Neural crest cell (in vitro differentiated cells): Measurements from ENCODE around the gene BTD. TPM values are rescaled to one million over a fixed set of nuclear protein-coding genes. Genes with fewer than 3 reads are reported as not detected.
"Not testable (repeated sequence)": the region's sequence is repeated elsewhere in the genome, so short reads cannot be mapped to it uniquely, and the experiment has no call there.

Source experiments
- DNase-seq: peaks from one replicate; pipeline ENCODE4 v3.0.0; 2021; ENCODE audit warnings: low read depth, mixed read lengths, low spot score
- H3K27ac Mint-ChIP-seq: one replicate; pipeline ENCODE4 v1.8.0; 2021; ENCODE audit warnings: mild to moderate bottlenecking, mixed read lengths; ENCODE audit not compliant: unreplicated experiment
- H3K27me3 Mint-ChIP-seq: 2 replicates; pipeline ENCODE4 v1.8.0; 2021; ENCODE audit warnings: low read depth, mild to moderate bottlenecking, mixed read lengths
- H3K36me3 Mint-ChIP-seq: 2 replicates; pipeline ENCODE4 v1.8.0; 2021; ENCODE audit warnings: low read depth, mild to moderate bottlenecking, mixed read lengths
- H3K4me1 Mint-ChIP-seq: 2 replicates; pipeline ENCODE4 v1.8.0; 2021; ENCODE audit warnings: mixed read lengths
- H3K4me3 Mint-ChIP-seq: one replicate; pipeline ENCODE4 v1.8.0; 2021; ENCODE audit warnings: mild to moderate bottlenecking, mixed read lengths
- H3K9me3 Mint-ChIP-seq: 2 replicates; pipeline ENCODE4 v1.8.0; 2021; ENCODE audit warnings: mixed read lengths
- CTCF ChIP-seq: fragments of 200-600 bp; sonication (generic); conservative IDR thresholded peaks from 2 replicates; pipeline ENCODE4 v1.5.0; 2021; ENCODE audit warnings: antibody characterized with exemption, mild to moderate bottlenecking
- total RNA-seq: library from RNA; stranded (reverse); gene quantifications from 2 replicates; pipeline ENCODE4 v1.2.1, GENCODE V29; 2021

Gene BTD
- total RNA-seq, 1 donor from 2014 or later, result 5.8 TPM

- Mint-ChIP-seq H3K27ac (no peak overlapping the region), H3K9me3 (no peaks in the 10 kb centered on the region), H3K4me3 (no peak overlapping the region), H3K36me3 (no peaks in the 10 kb centered on the region), H3K27me3 (no peaks in the 10 kb centered on the region), H3K4me1 (no peaks in the 10 kb centered on the region)
- DNase-seq, result no peak
- no peak for TF ChIP-seq CTCF
Measured at GRCh38 chr3:15591928-15592327, 9.6 kb upstream of the BTD start.

GRCh38 chr3:15592968-15593367 is 8.6 kb upstream of the BTD start:
- TF ChIP-seq CTCF, result no peak
- H3K9me3 Mint-ChIP-seq, result no peaks in the 10 kb centered on the region
- no peaks in the 10 kb centered on the region for H3K4me1 Mint-ChIP-seq
- DNase-seq, result no peak
- no peaks in the 10 kb centered on the region for H3K36me3 Mint-ChIP-seq
- H3K27ac Mint-ChIP-seq, result no peak overlapping the region
- H3K4me3 Mint-ChIP-seq, result no peak overlapping the region
- no peaks in the 10 kb centered on the region for H3K27me3 Mint-ChIP-seq

GRCh38 chr3:15595955-15596354 is 5.6 kb upstream of the BTD start:
- Mint-ChIP-seq H3K36me3 (no peaks in the 10 kb centered on the region), H3K27ac (no peak overlapping the region), H3K9me3 (no peaks in the 10 kb centered on the region), H3K27me3 (no peaks in the 10 kb centered on the region), H3K4me1 (peaks cover 10% of the 10 kb centered on the region), H3K4me3 (no peak overlapping the region)
- no peak for TF ChIP-seq CTCF
- no peak for DNase-seq

GRCh38 chr3:15601046-15601398 is 523 bp upstream of the BTD start:
- peaks cover 12% of the 10 kb centered on the region for H3K36me3 Mint-ChIP-seq
- H3K27ac Mint-ChIP-seq, result peak overlapping the region; percentile 99
- H3K27me3 Mint-ChIP-seq, result no peaks in the 10 kb centered on the region
- no peak for TF ChIP-seq CTCF
- DNase-seq, result no peak
- peak overlapping the region; percentile 100 for H3K4me3 Mint-ChIP-seq
- H3K9me3 Mint-ChIP-seq, result peaks cover 7% of the 10 kb centered on the region
- H3K4me1 Mint-ChIP-seq, result peaks cover 31% of the 10 kb centered on the region

- peaks cover 7% of the 10 kb centered on the region for H3K9me3 Mint-ChIP-seq
- no peak for DNase-seq
- H3K4me1 Mint-ChIP-seq, result peaks cover 31% of the 10 kb centered on the region
- H3K27me3 Mint-ChIP-seq, result no peaks in the 10 kb centered on the region
- TF ChIP-seq CTCF, result no peak
- H3K36me3 Mint-ChIP-seq, result peaks cover 12% of the 10 kb centered on the region
- peak overlapping the region; percentile 98 for H3K27ac Mint-ChIP-seq
- H3K4me3 Mint-ChIP-seq, result peak overlapping the region; percentile 100
Measured at GRCh38 chr3:15602146-15602536, 596 bp downstream of the BTD start.

GRCh38 chr3:15602816-15603215 is 1.3 kb downstream of the BTD start:
- not testable (repeated sequence) for H3K27me3 Mint-ChIP-seq, H3K27ac Mint-ChIP-seq, DNase-seq, H3K9me3 Mint-ChIP-seq
- Mint-ChIP-seq H3K36me3 (peaks cover 12% of the 10 kb centered on the region), H3K4me3 (peak overlapping the region; percentile 100), H3K4me1 (peaks cover 31% of the 10 kb centered on the region)

GRCh38 chr3:15604584-15604983 is 3.0 kb downstream of the BTD start:
- Mint-ChIP-seq H3K36me3 (peaks cover 12% of the 10 kb centered on the region), H3K4me3 (peak overlapping the region; percentile 77), H3K4me1 (peaks cover 31% of the 10 kb centered on the region)
- H3K27ac Mint-ChIP-seq, H3K9me3 Mint-ChIP-seq, DNase-seq, H3K27me3 Mint-ChIP-seq: not testable (repeated sequence)
